Urothelium cell line (cell line): Measurements from ENCODE around the gene NOP14.
"Not testable (repeated sequence)": the region's sequence is repeated elsewhere in the genome, so short reads cannot be mapped to it uniquely, and the experiment has no call there.

ENCODE experiments used
- DNase-seq: peaks from one replicate; pipeline ENCODE4 v3.0.0; 2011; ENCODE audit warnings: low spot score, mixed read lengths
- FAIRE-seq: peaks from 2 replicates; lab custom pipeline; 2011; peaks lifted over from hg19 to GRCh38; lab: Jason Lieb, UNC

Gene NOP14

GRCh38 chr4:2932951-2933565 lies 30.1 kb downstream of the NOP14 start:
- no peak for FAIRE-seq
- DNase-seq = no peak

- FAIRE-seq (no peak), DNase-seq (no peak)
Measured at GRCh38 chr4:2932321-2932950, 30.8 kb downstream of the NOP14 start.

- no peak for DNase-seq
- FAIRE-seq = no peak
Measured at GRCh38 chr4:2931512-2932301, 31.5 kb downstream of the NOP14 start.

- FAIRE-seq (no peak), DNase-seq (no peak)
Measured at GRCh38 chr4:2930758-2931511, 32.3 kb downstream of the NOP14 start.

- FAIRE-seq = no peak
- DNase-seq = no peak
Measured at GRCh38 chr4:2930135-2930757, 33.0 kb downstream of the NOP14 start.

GRCh38 chr4:2929469-2929868 lies 33.7 kb downstream of the NOP14 start:
- DNase-seq = no peak
- no peak for FAIRE-seq

- no peak for DNase-seq
- no peak for FAIRE-seq
Measured at GRCh38 chr4:2928242-2929176, 34.7 kb downstream of the NOP14 start.

- FAIRE-seq (no peak), DNase-seq (no peak)
Measured at GRCh38 chr4:2927696-2928075, 35.5 kb downstream of the NOP14 start.

- DNase-seq (no peak), FAIRE-seq (no peak)
Measured at GRCh38 chr4:2927016-2927695, 36.0 kb downstream of the NOP14 start.

- no peak for FAIRE-seq
- no peak for DNase-seq
Measured at GRCh38 chr4:2925931-2926860, 37.0 kb downstream of the NOP14 start.

- DNase-seq (no peak), FAIRE-seq (no peak)
Measured at GRCh38 chr4:2925496-2925895, 37.7 kb downstream of the NOP14 start.

- no peak for DNase-seq
- FAIRE-seq = no peak
Measured at GRCh38 chr4:2924765-2925301, 38.4 kb downstream of the NOP14 start.

- FAIRE-seq = no peak
- no peak for DNase-seq
Measured at GRCh38 chr4:2924286-2924685, 38.9 kb downstream of the NOP14 start.

- FAIRE-seq (no peak), DNase-seq (no peak)
Measured at GRCh38 chr4:2923668-2924173, 39.5 kb downstream of the NOP14 start.

- DNase-seq (no peak), FAIRE-seq (no peak)
Measured at GRCh38 chr4:2923141-2923551, 40.1 kb downstream of the NOP14 start.

- FAIRE-seq, DNase-seq: not testable (repeated sequence)
Measured at GRCh38 chr4:2922453-2923101, 40.6 kb downstream of the NOP14 start.

GRCh38 chr4:2918714-2919113 lies 44.5 kb downstream of the NOP14 start:
- not testable (repeated sequence) for FAIRE-seq, DNase-seq
